Measurements from ENCODE around the gene PTCHD4.

PTCHD4 gene

DNA sequence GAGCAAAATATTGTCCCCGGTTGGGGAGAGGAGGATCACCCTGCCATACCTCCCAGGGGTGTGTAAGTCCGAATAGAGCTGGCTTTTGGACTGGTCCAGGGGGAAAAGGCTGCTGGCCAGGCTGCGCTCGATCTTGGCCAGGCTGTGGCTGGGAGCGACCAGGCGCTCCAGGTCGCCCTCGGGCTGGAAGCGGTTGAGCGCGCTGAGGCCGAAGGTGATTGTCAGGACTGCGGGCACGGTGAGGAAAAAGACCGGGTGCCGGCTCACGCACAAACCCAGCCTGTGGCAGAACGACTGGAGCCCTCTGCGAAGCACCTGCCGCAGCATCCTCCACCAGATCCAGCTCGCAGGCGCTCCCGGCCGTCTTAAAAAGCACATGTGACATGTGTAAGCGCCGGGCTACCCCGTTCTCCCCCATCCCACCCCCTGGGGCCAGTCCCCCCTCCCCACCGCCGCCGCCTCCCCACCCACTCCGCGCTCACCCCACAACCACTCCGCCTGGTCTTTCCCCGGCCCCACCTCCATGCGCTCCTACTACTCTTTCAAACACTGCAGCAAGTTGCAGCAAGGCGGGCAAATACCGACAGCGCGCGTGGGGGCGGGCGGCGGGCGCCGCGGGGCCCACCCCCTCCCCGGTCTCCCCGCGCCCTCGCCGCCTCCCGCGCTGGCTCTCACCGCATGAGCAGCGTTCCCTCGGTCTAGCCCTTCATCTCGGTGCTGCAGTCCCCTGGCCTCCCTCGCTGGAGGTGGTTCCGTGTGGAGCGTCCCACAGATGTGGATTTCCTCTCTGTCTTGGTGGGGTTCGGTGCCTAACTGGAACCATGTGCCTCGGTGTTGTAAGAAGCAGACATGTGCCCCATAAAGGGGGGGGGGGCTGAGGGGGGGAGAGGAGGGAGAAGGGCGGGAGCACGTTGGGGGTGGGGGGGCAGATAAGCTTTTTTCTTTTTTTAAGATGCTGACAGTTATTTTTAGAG, 42.4 kb downstream of the PTCHD4 start:
- Histone ChIP-seq H3K4me1 (ENCODE audit: low read depth, poor library complexity, severe bottlenecking) (no peaks in the 10 kb centered on the region), H3K4me3 (IDR thresholded peaks at IDR 0.05; ENCODE audit: insufficient read depth, low read depth, low read length) (no peak overlapping the region), H3K9ac (no peak overlapping the region), H3K27me3 (ENCODE audit: insufficient read depth, low read depth) (no peaks in the 10 kb centered on the region), H3K27ac (no peak overlapping the region), H3K36me3 (ENCODE audit: insufficient read depth) (no peaks in the 10 kb centered on the region), H3K4me2 (no peak overlapping the region), H2AFZ (ENCODE audit: low read depth) (no peak overlapping the region), H4K20me1 (ENCODE audit: insufficient read depth) (no peaks in the 10 kb centered on the region), H3K79me2 (ENCODE audit: insufficient read depth, low read depth) (no peaks in the 10 kb centered on the region)
- TF ChIP-seq, protein P1, sequence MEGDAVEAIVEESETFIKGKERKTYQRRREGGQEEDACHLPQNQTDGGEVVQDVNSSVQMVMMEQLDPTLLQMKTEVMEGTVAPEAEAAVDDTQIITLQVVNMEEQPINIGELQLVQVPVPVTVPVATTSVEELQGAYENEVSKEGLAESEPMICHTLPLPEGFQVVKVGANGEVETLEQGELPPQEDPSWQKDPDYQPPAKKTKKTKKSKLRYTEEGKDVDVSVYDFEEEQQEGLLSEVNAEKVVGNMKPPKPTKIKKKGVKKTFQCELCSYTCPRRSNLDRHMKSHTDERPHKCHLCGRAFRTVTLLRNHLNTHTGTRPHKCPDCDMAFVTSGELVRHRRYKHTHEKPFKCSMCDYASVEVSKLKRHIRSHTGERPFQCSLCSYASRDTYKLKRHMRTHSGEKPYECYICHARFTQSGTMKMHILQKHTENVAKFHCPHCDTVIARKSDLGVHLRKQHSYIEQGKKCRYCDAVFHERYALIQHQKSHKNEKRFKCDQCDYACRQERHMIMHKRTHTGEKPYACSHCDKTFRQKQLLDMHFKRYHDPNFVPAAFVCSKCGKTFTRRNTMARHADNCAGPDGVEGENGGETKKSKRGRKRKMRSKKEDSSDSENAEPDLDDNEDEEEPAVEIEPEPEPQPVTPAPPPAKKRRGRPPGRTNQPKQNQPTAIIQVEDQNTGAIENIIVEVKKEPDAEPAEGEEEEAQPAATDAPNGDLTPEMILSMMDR (conservative IDR thresholded peaks at IDR 0.05; ENCODE audit: low read depth, low read length), result no peak

DNA sequence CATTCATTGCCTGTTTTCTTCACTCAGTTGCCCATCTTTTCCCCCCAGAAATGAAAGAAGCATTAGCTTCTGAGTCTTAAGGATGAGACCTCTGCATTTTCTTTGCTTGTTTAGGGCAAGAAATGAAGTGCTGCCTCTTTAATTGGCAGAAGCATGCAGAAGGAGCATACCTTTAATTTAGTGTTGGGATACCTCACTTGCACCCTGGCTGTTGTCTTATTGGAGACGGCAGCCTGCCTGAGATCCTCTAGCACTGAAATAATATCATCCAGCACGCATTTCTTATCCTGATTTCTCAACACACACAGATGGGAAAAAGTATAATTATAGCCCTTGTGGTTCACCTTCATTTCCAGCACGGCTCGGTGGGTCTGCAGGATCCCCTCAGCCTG, 43.1 kb downstream of the PTCHD4 start:
- Histone ChIP-seq H3K4me1 (ENCODE audit: low read depth, poor library complexity, severe bottlenecking) (no peaks in the 10 kb centered on the region), H2AFZ (ENCODE audit: low read depth) (no peak overlapping the region), H3K36me3 (ENCODE audit: insufficient read depth) (no peaks in the 10 kb centered on the region), H4K20me1 (ENCODE audit: insufficient read depth) (no peaks in the 10 kb centered on the region), H3K4me2 (no peak overlapping the region), H3K4me3 (IDR thresholded peaks at IDR 0.05; ENCODE audit: insufficient read depth, low read depth, low read length) (no peak overlapping the region), H3K27ac (no peak overlapping the region), H3K9ac (no peak overlapping the region), H3K79me2 (ENCODE audit: insufficient read depth, low read depth) (no peaks in the 10 kb centered on the region), H3K27me3 (ENCODE audit: insufficient read depth, low read depth) (no peaks in the 10 kb centered on the region)
- TF ChIP-seq, protein P1 (conservative IDR thresholded peaks at IDR 0.05; ENCODE audit: low read depth, low read length), result no peak

DNA sequence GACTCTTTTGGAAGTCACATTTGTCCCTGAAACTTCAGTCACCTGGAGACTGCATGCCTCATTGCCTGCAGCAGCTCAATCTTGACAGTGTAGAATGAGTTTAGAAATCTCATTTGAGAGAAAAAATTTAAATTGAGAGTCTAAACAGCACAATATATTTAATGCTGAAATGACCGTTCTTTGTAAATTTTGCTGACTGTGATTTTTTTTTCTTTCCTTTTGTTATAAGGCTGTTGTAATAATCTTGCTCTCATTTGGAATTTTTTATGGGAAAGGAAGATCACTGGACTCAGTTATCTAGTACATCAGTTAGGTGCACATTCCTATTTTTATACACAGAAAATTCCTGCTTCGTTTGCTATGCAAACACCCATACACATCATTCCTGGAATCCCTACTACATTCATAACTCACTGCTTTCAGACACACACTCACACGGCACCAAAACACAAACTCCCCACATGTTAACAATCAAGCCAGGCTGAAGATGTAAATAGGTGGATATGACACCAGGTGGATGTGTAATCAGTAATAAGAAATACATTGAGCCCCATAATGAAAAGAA, 43.8 kb downstream of the PTCHD4 start:
- H3K27ac ChIP-seq, result no peak overlapping the region
- no peaks in the 10 kb centered on the region for H4K20me1 ChIP-seq (ENCODE audit: insufficient read depth)
- no peak overlapping the region for H2AFZ ChIP-seq (ENCODE audit: low read depth)
- H3K36me3 ChIP-seq (ENCODE audit: insufficient read depth), result no peaks in the 10 kb centered on the region
- H3K79me2 ChIP-seq (ENCODE audit: insufficient read depth, low read depth), result no peaks in the 10 kb centered on the region
- no peak overlapping the region for H3K4me2 ChIP-seq
- TF ChIP-seq, protein P1 (conservative IDR thresholded peaks at IDR 0.05; ENCODE audit: low read depth, low read length), result no peak
- H3K4me3 ChIP-seq (IDR thresholded peaks at IDR 0.05; ENCODE audit: insufficient read depth, low read depth, low read length), result no peak overlapping the region
- no peaks in the 10 kb centered on the region for H3K27me3 ChIP-seq (ENCODE audit: insufficient read depth, low read depth)
- H3K4me1 ChIP-seq (ENCODE audit: low read depth, poor library complexity, severe bottlenecking), result no peaks in the 10 kb centered on the region
- H3K9ac ChIP-seq, result no peak overlapping the region

DNA sequence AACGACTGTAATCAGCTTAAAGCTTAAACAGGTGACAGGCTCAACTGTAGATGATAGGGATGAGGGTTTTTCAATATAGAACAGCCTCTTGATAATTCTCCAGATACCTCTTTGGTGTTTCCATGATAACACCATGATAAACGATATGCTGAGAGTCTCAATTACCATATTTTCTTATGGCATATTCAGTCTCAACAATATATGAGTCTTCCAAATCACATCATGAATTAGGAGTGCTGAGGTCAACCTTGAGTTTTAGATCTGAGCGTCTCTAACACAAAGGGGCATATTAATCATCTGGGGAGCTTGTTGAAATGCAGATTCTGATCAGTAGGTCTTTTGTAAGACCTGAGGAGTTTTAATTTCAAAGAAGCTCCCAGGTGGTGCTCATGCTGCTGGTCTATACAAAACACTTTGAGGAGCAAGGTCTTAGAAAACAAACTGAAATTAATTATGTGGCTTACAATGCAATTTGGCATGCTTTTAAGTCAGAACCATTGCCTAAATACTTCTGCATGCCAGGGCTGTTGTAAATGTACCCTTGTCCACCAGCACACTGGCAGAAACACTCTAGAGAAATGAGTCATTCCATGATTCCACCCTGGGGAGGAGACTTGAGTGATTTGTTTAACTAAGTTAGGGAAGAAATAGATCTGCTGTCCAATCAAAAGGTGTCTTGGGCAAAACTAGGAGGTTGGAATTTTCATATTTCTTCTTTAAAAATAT, 49.6 kb downstream of the PTCHD4 start:
- Histone ChIP-seq H3K4me2 (no peak overlapping the region), H3K36me3 (ENCODE audit: insufficient read depth) (no peaks in the 10 kb centered on the region), H3K27ac (no peak overlapping the region), H3K79me2 (ENCODE audit: insufficient read depth, low read depth) (no peaks in the 10 kb centered on the region), H3K4me1 (ENCODE audit: low read depth, poor library complexity, severe bottlenecking) (no peaks in the 10 kb centered on the region), H3K9ac (no peak overlapping the region), H4K20me1 (ENCODE audit: insufficient read depth) (no peaks in the 10 kb centered on the region), H3K4me3 (IDR thresholded peaks at IDR 0.05; ENCODE audit: insufficient read depth, low read depth, low read length) (no peak overlapping the region), H2AFZ (ENCODE audit: low read depth) (no peak overlapping the region), H3K27me3 (ENCODE audit: insufficient read depth, low read depth) (no peaks in the 10 kb centered on the region)
- TF ChIP-seq, protein P1 (conservative IDR thresholded peaks at IDR 0.05; ENCODE audit: low read depth, low read length), result no peak
